Stimulated activated CD4-positive, alpha-beta T cell treated with anti-CD3 and anti-CD28 coated beads, Interleukin-1b, Interleukin-23, amount 100 ng/mL, for 24 hours (primary cell): ENCODE data around the gene P2RY12.

Experiments
- DNase-seq, 4 experiments: peaks; one replicate each; pipeline ENCODE4 v3.0.0-alpha.2; 2020; ENCODE audit warnings: low read depth in 4 of 4, low spot score in 1 of 4

P2RY12 gene

DNA sequence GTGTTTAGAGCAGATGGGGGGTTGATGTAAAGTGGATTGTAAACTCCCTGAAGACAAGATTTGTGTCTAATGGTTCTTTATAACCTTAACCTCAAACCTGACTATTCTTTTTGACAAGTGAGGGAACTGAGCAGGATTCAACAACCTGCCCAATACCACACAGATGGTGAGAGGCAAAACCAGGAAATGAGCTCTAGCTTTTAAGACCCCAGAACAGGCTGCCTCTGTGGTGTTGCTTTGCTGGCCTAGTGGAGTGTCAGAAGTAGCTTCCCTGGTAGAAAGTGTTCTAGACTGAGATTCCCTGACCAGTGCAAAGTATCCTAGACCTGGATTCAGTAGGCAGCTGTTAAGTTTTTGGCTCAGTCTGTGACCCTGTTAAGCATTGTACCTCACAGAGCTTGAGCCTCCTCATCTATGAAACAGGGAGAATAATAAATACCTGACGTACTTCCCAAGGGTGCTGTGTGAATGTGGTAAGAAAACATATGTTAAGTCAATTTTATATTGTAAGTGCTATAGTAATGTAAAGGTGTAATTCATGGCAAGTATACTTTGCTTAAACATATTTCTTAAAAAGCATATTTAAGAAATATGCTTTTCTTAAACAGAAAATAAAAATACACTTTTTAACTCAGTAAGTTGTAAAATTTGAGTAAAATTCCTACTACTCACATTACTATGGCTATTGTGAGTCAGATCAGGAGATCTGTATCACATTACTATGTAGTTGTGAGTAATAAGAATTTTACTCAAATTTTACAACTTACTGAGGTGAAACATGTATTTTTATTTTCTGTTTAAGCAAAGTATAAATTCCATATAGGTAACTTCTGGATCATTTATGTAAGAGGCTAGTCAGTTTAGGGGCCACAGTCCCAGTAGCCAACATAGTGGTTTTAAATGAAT is 76.7 kb downstream of the P2RY12 start:
- no peak for DNase-seq

DNA sequence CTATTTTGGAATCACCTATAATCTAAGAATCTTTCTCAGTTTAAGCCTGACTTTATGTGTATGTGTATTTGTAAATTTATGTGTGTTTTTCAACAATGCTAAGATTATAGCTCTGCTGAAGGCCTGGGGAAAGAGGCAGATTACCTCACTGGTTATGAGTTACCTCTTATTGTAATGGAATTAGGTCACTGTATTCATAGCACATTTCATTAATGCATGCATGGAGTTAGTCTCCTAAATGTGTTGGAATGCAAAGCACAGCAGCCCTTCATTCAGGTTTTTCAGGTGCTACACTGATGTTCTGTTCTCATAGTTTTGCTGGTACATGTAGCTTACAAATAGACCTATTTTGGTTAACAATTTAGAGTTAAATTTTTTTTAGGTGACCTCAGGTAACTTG is 77.4 kb downstream of the P2RY12 start:
- DNase-seq: no peak

DNA sequence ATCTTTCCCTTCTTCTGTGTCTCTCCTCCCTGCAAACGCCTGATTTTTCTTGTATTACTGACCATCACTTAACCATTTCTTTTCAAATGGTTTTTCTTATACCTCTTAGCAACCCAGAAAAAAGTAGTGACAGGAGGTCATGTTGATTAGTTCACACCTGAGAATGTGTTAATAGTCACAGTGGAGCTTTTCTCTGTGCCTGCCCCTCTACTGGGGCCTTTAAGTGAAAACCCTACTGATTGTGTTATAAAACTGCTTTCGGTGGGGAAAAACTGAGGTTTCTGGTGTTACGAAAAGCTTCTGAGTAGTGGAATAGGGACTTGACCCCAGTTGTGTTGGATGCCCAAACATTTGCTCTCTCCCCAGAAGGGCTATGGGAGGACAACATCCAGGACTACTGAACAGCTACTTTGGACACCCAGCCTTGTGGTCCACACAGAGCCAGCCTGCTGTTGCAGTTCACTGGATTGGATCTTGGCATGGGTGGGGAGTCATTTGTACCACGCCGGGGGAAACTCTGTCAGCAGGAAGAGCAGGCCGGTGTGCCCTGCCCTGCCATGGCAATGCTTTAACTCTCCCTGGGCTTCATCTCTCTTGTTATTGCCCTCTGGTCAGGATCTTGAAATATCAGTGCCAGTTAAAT is 78.3 kb downstream of the P2RY12 start:
- DNase-seq: no peak

DNA sequence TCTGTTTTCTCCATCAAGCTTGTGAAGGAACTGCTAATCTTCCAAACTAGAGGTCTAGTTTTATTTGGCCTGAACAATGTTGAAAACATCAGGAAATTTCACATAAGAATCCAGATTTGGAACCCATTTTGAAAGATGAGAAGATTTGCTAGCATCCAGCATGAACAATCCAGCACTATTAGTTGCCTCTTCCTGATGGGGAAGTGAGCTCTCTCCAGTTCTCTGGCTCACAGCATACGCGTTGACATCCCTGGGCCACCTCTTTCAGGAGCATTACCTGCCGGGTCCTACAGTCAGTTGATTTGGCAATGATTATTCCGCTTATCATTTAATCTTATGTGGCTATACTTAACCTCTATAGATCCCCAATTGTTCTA is 78.8 kb downstream of the P2RY12 start:
- DNase-seq: no peak

DNA sequence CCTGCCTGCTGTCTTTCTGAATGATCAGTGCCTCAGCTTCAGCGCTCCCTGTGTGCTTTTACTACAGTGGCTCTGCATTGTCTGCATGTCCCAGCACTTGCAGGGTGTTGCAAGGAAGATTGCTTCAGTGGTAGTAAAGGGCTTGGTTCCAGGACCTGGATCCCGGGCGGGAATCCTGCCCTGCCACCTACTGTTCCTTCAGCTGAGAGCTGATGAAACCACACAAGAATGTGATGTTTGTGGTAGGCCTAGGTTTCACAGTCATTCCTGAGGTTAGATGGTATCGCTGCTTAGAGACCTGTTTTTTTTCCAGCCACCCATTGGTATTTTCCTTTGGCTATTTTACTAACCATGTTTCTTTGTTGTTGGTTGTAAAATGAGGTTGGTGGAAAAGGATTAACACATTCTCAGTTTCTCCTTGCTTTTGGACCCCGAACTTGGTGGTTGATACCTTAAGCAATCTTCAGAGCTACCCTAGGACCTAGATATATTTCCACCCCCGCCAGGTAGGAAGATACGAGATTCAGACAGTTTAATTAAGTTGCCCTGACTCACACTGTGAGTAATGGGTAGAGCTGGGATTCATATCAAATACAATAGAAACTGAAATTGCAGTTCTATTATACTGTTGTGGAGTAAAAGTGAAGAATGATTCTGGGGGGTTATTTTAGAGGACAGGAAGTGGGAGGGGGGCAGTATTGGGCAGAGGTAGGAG is 79.3 kb downstream of the P2RY12 start:
- no peak for DNase-seq

DNA sequence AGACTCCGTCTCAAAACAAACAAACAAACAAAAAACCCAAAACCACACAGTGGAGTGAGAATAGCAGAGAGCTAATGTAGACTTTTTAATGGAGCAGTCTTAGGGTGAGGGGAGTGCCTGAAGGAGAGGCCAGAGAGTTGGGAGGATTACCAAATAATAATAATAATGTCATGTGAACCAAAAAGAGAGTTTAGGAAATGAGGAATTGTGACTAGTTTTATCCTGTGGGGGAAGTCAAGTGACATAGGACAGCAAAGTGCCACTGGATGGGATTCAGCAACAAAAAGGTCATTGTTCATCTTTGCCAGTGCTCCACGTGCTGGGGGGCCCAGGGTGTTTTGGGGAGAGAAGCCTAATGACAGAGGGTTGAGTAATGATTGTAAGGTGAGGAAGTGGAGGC is 80.8 kb downstream of the P2RY12 start:
- DNase-seq: no peak

DNA sequence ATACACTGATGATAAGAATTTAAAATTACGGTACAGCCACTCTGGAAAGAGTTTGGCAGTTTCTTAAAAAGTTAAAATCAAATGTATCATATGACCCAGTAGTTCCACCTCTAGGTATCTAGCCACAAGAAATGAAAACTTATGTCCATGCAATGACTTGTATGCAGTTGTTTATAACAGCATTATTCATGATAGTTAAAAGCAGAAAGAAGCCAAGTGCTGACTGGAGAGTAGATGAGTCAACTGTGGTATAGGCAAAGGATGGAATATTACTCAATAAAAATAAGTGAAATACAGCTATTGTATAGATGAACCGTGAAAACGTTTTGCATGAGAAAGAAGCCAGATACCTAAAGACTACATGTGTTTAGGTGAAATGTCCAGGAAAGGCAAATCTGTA is 82.8 kb downstream of the P2RY12 start:
- DNase-seq: no peak

DNA sequence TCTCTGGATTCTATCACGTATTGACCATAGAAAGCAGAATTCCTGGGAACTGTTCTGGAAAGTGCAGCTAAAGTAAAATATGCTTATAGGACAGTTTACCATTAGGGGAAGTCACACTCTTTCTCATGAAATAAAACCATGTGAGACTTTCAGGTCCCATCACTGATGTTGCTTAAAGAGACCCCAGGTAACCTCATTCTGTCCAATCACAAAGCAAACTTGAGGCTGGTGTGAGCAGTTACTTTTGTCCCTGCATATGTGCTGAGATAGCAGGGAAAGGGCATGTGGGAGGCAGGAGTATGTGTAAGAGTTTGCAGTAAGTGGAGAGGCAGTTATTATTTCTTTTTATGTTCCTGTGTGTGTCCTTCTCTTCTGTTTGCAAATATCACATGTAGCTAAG is 84.0 kb downstream of the P2RY12 start:
- DNase-seq: no peak

DNA sequence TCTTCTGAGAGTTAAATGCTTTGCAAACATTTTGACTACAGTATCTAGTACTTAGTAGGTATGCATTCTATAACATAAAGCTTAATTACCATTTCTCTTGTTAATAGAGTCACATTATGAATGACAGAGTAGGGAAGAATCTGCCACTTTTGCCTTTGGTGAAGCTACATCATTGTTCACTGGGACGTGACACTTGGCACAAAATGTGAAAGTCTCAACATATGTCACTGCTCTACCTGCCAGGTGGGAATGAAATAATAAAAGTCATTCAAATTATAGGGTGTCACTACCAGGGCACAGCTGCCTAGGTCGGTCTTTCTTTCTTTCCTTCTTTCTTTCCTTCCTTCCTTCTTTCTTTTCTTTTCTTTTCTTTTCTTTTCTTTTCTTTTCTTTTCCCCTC is 85.5 kb downstream of the P2RY12 start:
- no peak for DNase-seq

DNA sequence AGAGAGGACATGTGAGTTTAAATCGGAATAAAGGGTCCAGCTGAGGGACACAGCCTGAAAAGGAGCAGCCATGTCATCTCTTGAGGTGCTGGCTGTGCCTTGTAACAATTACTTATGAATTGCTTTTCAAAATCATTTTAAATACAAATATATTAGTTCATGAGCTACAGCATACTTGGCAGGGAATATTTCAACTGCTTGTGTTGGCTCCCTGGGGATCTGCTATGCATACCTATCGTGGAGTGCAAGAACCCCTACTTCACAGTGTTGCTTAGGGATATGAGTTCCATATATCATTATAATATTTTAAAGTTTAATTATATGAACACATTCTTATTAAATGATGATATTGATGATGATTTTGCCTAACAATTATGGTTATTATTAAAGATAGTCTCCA is 87.1 kb downstream of the P2RY12 start:
- no peak for DNase-seq

DNA sequence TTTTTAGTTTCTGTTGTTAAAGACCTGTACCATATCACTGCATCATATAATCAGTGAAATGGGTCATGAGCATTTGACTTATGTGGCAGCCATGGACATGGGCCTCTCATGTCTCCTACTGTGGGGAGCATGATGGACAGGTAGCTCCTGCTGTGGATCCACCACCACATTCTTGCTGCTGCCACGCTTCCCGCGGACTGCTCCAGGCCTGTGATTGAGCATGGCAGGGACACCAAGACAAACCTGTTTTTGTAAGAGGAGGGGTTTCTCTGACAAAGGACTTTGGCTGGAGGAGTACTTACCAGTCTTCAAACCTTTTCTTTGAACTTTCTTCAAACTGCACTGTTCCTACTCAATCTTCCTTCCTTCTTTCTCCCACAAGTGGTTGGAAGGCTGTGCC is 88.3 kb downstream of the P2RY12 start:
- no peak for DNase-seq

DNA sequence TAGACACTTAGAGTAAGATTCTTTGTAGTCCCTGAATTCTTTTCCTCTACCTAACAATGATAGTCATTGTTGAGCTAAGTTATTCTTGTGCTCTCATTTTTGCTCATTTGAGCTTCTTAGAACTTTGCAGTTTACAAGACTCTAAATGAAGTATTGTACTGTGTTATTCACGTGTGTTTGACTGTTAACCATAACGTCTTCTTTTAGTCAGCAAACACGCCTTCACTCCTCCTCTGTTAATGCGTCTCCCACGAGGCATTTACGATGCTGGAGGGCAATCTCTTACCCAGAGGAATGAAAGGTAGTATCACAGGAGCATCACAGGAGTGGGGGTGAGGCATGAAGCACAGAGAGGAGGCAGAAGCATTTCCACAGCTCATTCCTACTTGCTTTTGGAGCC is 91.4 kb downstream of the P2RY12 start:
- DNase-seq: no peak

DNA sequence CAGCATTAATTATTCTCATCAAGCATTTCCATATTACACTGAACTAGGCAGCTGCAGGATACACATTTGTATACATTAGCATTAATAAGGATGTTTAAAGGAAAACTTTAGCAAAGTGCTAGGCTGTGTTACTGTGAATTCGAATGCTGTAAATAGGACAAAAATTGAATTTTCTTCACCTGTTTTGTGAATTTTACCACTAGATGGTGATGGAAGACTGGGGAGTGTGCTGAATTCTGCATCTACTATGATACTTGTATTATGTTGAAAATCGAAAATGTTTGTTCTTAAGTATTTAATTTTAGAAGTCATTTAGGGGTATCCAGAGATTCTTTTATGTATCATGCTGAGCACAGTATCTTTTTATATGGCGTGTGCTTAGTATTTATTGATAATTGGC is 93.9 kb downstream of the P2RY12 start:
- DNase-seq: no peak

DNA sequence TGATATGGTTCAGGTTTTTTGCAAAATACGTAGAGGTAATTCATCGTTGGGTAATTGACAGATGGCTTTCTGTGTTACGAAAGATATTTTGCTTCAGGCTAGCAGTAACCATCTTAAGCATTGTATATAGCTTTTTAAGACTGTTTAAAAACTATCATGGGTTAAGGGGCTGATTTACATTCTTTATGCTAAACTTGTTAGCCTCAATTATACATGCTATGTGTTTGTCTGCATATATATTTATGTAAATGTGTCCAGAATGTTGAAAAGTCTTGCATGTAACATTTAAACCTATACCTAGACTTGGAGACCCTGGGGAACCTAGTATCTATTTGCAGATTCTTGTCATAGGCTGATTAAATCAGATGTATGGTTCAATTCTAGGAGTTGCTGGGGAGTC is 95.1 kb downstream of the P2RY12 start:
- DNase-seq: no peak
